Fibroblast of pulmonary artery (primary cell): ENCODE measurements around the gene FAM76A.

Experiments used
- DNase-seq: peaks from one replicate; pipeline ENCODE4 v3.0.0-alpha.2; 2010; ENCODE audit warnings: low read depth
- H3K4me3 ChIP-seq: replicated peaks from 2 replicates; pipeline ENCODE4 v1.5.1; 2011; ENCODE audit warnings: low read depth, mild to moderate bottlenecking, control low read depth, low read length, moderate library complexity
- CTCF ChIP-seq: IDR thresholded peaks from 2 replicates; pipeline ENCODE4 v1.5.1; 2011; ENCODE audit warnings: mild to moderate bottlenecking, control low read depth, low read length, inconsistent platforms; ENCODE audit errors: missing control alignments

FAM76A gene

GRCh38 chr1:27726173-27727044, 648 bp downstream of the FAM76A start:
- peak overlapping the region; percentile 89 for H3K4me3 ChIP-seq
- DNase-seq, result peak; percentile 46
- TF ChIP-seq CTCF, result no peak

GRCh38 chr1:27727126-27727525, 1.4 kb downstream of the FAM76A start:
- DNase-seq, result peak; percentile 49
- TF ChIP-seq CTCF, result no peak
- H3K4me3 ChIP-seq, result peak overlapping the region; percentile 89

GRCh38 chr1:27736252-27736651, 10.5 kb downstream of the FAM76A start:
- no peak for DNase-seq
- no peak overlapping the region for H3K4me3 ChIP-seq
- no peak for TF ChIP-seq CTCF

- TF ChIP-seq CTCF, result no peak
- H3K4me3 ChIP-seq, result no peak overlapping the region
- DNase-seq, result no peak
These were observed 15.4 kb downstream of the FAM76A start for GRCh38 chr1:27741121-27741520.

- TF ChIP-seq CTCF, result no peak
- H3K4me3 ChIP-seq, result no peak overlapping the region
- no peak for DNase-seq
These were observed 18.8 kb downstream of the FAM76A start for GRCh38 chr1:27744556-27744955.

GRCh38 chr1:27745466-27745865, 19.7 kb downstream of the FAM76A start:
- no peak overlapping the region for H3K4me3 ChIP-seq
- no peak for DNase-seq
- TF ChIP-seq CTCF, result no peak

- DNase-seq, result no peak
- H3K4me3 ChIP-seq, result no peak overlapping the region
- TF ChIP-seq CTCF, result no peak
These were observed 26.6 kb downstream of the FAM76A start for GRCh38 chr1:27752360-27752759.
